K562 (cell line): ENCODE measurements around the gene CYP4F3. TPM values are rescaled to one million over a fixed set of nuclear protein-coding genes. Genes with fewer than 3 reads are reported as not detected.

ENCODE experiments used
- ATAC-seq: fragments of 200-7000 bp; cut with Tn5 transposase; 3 replicates; pipeline ENCODE4 v1.9.1; 2020; ENCODE audit warnings: moderate library complexity
- BruUV-seq: library from RNA; stranded (reverse); fragments of 400-500 nt; replicated peaks from 2 replicates; lab custom pipeline; 2021; lab: Mats Ljungman, UMichigan
- CTCF ChIA-PET: fragments of 300-600 bp; formaldehyde crosslinking; extraction: SDS; loops from one replicate; lab custom pipeline; 2021; ENCODE audit warnings: low intra/inter-chr PET ratio; lab: Yijun Ruan, JAX
- POLR2A ChIA-PET: fragments of 300-600, 350-650 bp; sonication (Branson Sonifier 250); formaldehyde crosslinking; extraction: SDS; loops from one replicate; lab custom pipeline; 2021; ENCODE audit warnings: antibody characterized with exemption, inconsistent platforms; lab: Yijun Ruan, JAX
- DNase-seq, 4 experiments: peaks; one replicate each; pipeline versions ENCODE4 v3.0.0 to v3.0.0-alpha.2; 2011 to 2018; ENCODE audit warnings: low spot score in 3 of 4, mixed read lengths in 3 of 4; ENCODE audit errors: extremely low read depth in 1 of 4
- FAIRE-seq: peaks from 2 replicates; lab custom pipeline; 2011; peaks lifted over from hg19 to GRCh38; lab: Jason Lieb, UNC
- H2AFZ ChIP-seq: 2 replicates; pipeline ENCODE4 v1.6.0; 2011; ENCODE audit warnings: low read depth, low read length, control low read depth, inconsistent platforms
- H3K27ac ChIP-seq: fragments of 200-600 bp; 3 replicates; pipeline ENCODE4 v1.8.0; 2011; ENCODE audit warnings: low read depth, mild to moderate bottlenecking, control low read depth, inconsistent platforms, low read length, moderate library complexity, mixed read lengths; ENCODE audit errors: extremely low read depth
- H3K27me3 ChIP-seq, 2 experiments: fragments of 300-600 bp in 1 of 2; 2 replicates in 1 of 2; 3 replicates in 1 of 2; pipeline versions ENCODE4 v1.6.0 to v1.8.0; 2011; ENCODE audit warnings: inconsistent platforms in 2 of 2, low read length in 2 of 2, mild to moderate bottlenecking in 1 of 2, mixed read lengths in 1 of 2, moderate library complexity in 1 of 2; ENCODE audit not compliant: control insufficient read depth in 2 of 2, insufficient read depth in 2 of 2
- H3K36me3 ChIP-seq: fragments of 300-600 bp; 3 replicates; pipeline ENCODE4 v1.8.0; 2011; ENCODE audit warnings: mild to moderate bottlenecking, low read length, inconsistent platforms; ENCODE audit not compliant: control insufficient read depth, insufficient read depth
- H3K4me1 ChIP-seq, 2 experiments: fragments of 200-600 bp in 1 of 2; replicated peaks in 1 of 2; 2 replicates in 1 of 2; 3 replicates in 1 of 2; pipeline versions ENCODE4 v1.5.1 to v1.8.0; 2011; ENCODE audit warnings: inconsistent platforms in 2 of 2, low read length in 2 of 2, mild to moderate bottlenecking in 1 of 2, mixed read lengths in 1 of 2, moderate library complexity in 1 of 2; ENCODE audit not compliant: control insufficient read depth in 2 of 2, insufficient read depth in 2 of 2
- H3K4me2 ChIP-seq: 2 replicates; pipeline ENCODE4 v1.6.1; 2011; ENCODE audit warnings: low read length, control low read depth, inconsistent platforms, mixed read lengths; ENCODE audit not compliant: insufficient read depth
- H3K4me3 ChIP-seq: fragments of 200-600 bp; sonication (generic), shearing (Covaris generic); 2 replicates; pipeline ENCODE4 v1.5.1; 2016; ENCODE audit warnings: control low read depth, inconsistent platforms
- H3K79me2 ChIP-seq: fragments of 200-600 bp; 3 replicates; pipeline ENCODE4 v1.8.0; 2011; ENCODE audit warnings: low read length, inconsistent platforms; ENCODE audit not compliant: control insufficient read depth, insufficient read depth
- H3K9ac ChIP-seq, 2 experiments: 2 replicates each; pipeline versions ENCODE4 v1.6.0 to v1.6.1; 2011; ENCODE audit warnings: low read depth in 2 of 2, low read length in 2 of 2, control low read depth in 1 of 2, inconsistent platforms in 1 of 2, mild to moderate bottlenecking in 1 of 2, mixed read lengths in 1 of 2; ENCODE audit not compliant: insufficient read depth in 1 of 2
- H3K9me1 ChIP-seq: one replicate; pipeline ENCODE4 v1.6.0; 2011; ENCODE audit warnings: inconsistent platforms, mild to moderate bottlenecking, low read length, moderate library complexity; ENCODE audit not compliant: control insufficient read depth, insufficient read depth
- H3K9me3 ChIP-seq: replicated peaks from 2 replicates; pipeline ENCODE4 v1.5.1; 2011; ENCODE audit warnings: low read depth, low read length, inconsistent platforms; ENCODE audit not compliant: control insufficient read depth, insufficient read depth
- H4K20me1 ChIP-seq: replicated peaks from 2 replicates; pipeline ENCODE4 v1.6.1; 2011; ENCODE audit warnings: low read length, inconsistent platforms, mixed read lengths; ENCODE audit not compliant: control insufficient read depth, insufficient read depth
- NCOA2 ChIP-seq, 2 experiments: fragments of 450-650 bp; IDR thresholded peaks; 2 replicates each; pipeline ENCODE4 v1.6.1; 2018; ENCODE audit warnings: mild to moderate bottlenecking in 2 of 2, moderate library complexity in 1 of 2; ENCODE audit not compliant: partially characterized antibody in 2 of 2
- in situ Hi-C: fragments of 300-500 bp; cut with MboI; formaldehyde crosslinking; loops from 4 replicates; pipeline ENCODE4 v1.15.0; 2018; ENCODE audit warnings: inconsistent platforms, mixed read lengths
- intact Hi-C: fragments of 100-400 bp; cut with micrococcal nuclease; formaldehyde crosslinking; loops from 2 replicates; pipeline ENCODE4 v1.14.2; 2022
- polyA plus RNA-seq, 8 experiments: library from polyadenylated mRNA; depleted of rRNA in 4 of 8; stranded (reverse) in 5 of 8; unstranded in 3 of 8; fragments of >200 nt; fragmentation: Nextera tagmentation in 2 of 8; fragmentation: Illumina TruSeq in 1 of 8; extraction: Ambion mirVana in 2 of 8; extraction: Trizol in 1 of 8; gene quantifications; 2 replicates each; pipeline versions ENCODE4 v1.2.1 to v1.2.3, GENCODE V29; 2011 to 2014; ENCODE audit warnings: inconsistent platforms in 1 of 8, missing spikeins in 1 of 8
- total RNA-seq, 7 experiments: library from RNA; depleted of rRNA in 6 of 7; stranded (reverse); fragments of >200 nt in 6 of 7; fragmentation: Illumina TruSeq in 2 of 7; extraction: Trizol in 2 of 7; gene quantifications; 2 replicates each; pipeline versions ENCODE4 v1.2.1 to v1.2.3, GENCODE V29; 2011 to 2021; ENCODE audit warnings: low replicate concordance in 1 of 7
- TF ChIP-seq, protein P1 (sequence below): fragments of 250-450 bp; sonication (Bioruptor Pico); IDR thresholded peaks from 2 replicates; pipeline ENCODE4 v1.4.0; 2020; ENCODE audit warnings: borderline replicate concordance
- TF ChIP-seq, protein P2 (sequence below): fragments of 250-450 bp; sonication (Bioruptor Pico); IDR thresholded peaks from 2 replicates; pipeline ENCODE4 v1.5.0; 2020; ENCODE audit warnings: mild to moderate bottlenecking

CYP4F3 gene
- total and polyA plus RNA-seq, 9 of the 15 experiments (the other 6 are each of a cell fraction or from before 2014, with no cell fraction given) = 0.01 to 0.40 (median 0.16) TPM; not detected in 6

DNA sequence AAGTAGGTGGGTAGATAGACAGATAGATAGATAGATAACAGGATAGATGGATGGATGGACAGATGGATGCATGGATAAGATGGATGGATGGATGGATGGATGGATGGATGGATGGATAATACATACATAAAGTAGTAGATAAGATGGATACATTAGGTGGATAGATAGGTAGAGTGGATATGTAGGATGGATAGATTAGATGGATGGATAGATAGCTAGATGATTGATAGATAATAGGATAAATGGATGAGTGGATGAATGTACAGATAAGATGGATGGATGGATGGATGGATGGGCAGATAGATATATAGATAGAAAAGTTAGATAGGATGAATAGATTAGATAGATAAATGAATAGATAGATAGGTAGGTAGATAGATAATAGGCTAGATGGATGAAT is 2.1 kb downstream of the CYP4F3 start:
- Histone ChIP-seq H3K9me1 (peaks cover 3% of the 10 kb centered on the region), H3K4me1 (peaks cover 6 to 20% of the 10 kb centered on the region in 2 experiments; a peak in 4 of 5 replicates), H3K27me3 (peaks cover 0 to 18% of the 10 kb centered on the region in 2 experiments; a peak in 2 of 5 replicates), H3K9me3 (no peaks in the 10 kb centered on the region), H3K27ac (no peak overlapping the region), H2AFZ (no peak overlapping the region), H4K20me1 (no peaks in the 10 kb centered on the region; the same call in 1 of the 2 replicates), H3K79me2 (no peaks in the 10 kb centered on the region), H3K9ac (no peak overlapping the region), H3K4me3 (no peak overlapping the region), H3K36me3 (no peaks in the 10 kb centered on the region), H3K4me2 (no peak overlapping the region)
- TF ChIP-seq, protein P1, sequence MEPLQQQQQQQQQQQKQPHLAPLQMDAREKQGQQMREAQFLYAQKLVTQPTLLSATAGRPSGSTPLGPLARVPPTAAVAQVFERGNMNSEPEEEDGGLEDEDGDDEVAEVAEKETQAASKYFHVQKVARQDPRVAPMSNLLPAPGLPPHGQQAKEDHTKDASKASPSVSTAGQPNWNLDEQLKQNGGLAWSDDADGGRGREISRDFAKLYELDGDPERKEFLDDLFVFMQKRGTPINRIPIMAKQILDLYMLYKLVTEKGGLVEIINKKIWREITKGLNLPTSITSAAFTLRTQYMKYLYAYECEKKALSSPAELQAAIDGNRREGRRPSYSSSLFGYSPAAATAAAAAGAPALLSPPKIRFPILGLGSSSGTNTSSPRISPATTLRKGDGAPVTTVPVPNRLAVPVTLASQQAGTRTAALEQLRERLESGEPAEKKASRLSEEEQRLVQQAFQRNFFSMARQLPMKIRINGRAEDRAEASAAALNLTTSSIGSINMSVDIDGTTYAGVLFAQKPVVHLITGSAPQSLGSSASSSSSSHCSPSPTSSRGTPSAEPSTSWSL (CRISPR knock-in tag) = no peak
- TF ChIP-seq, protein P2, sequence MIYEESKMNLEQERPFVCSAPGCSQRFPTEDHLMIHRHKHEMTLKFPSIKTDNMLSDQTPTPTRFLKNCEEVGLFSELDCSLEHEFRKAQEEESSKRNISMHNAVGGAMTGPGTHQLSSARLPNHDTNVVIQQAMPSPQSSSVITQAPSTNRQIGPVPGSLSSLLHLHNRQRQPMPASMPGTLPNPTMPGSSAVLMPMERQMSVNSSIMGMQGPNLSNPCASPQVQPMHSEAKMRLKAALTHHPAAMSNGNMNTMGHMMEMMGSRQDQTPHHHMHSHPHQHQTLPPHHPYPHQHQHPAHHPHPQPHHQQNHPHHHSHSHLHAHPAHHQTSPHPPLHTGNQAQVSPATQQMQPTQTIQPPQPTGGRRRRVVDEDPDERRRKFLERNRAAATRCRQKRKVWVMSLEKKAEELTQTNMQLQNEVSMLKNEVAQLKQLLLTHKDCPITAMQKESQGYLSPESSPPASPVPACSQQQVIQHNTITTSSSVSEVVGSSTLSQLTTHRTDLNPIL (CRISPR knock-in tag) = no peak
- peak in 1 of 2 experiments; percentile 27 for TF ChIP-seq NCOA2 (IDR thresholded peaks at IDR 0.05; ENCODE audit: partially characterized antibody in 2 of 2)
- ATAC-seq (no peak), DNase-seq (no peak), FAIRE-seq (no peak)
- in situ Hi-C loops = no loop called here
- BruUV-seq = no TSS peak
- CTCF ChIA-PET = no interaction called here
- POLR2A ChIA-PET = interaction anchor here (0.5 to 0.6 kb wide), 2 partner anchors 197 to 455 kb away, joined by 3 read pairs; no protein-coding TSS in a partner anchor
- intact Hi-C loops = no loop called here
